ENCODE measurements around the gene IL1F10.

The IL1F10 gene

GRCh38 chr2:113112871-113113270 lies 45.1 kb downstream of the IL1F10 start:
- no peak for DNase-seq (ENCODE audit: low spot score)

GRCh38 chr2:113113807-113114206 lies 46.0 kb downstream of the IL1F10 start:
- DNase-seq (ENCODE audit: low spot score) = no peak

GRCh38 chr2:113114224-113114945 lies 46.6 kb downstream of the IL1F10 start:
- DNase-seq (ENCODE audit: low spot score) = no peak

GRCh38 chr2:113114996-113115395 lies 47.2 kb downstream of the IL1F10 start:
- DNase-seq (ENCODE audit: low spot score) = no peak

GRCh38 chr2:113116100-113116958 lies 48.6 kb downstream of the IL1F10 start:
- DNase-seq (ENCODE audit: low spot score) = no peak

GRCh38 chr2:113117541-113118262 lies 49.9 kb downstream of the IL1F10 start:
- no peak for DNase-seq (ENCODE audit: low spot score)

- no peak for DNase-seq (ENCODE audit: low spot score)
These were observed 50.5 kb downstream of the IL1F10 start for GRCh38 chr2:113118263-113118657.

- no peak for DNase-seq (ENCODE audit: low spot score)
These were observed 51.3 kb downstream of the IL1F10 start for GRCh38 chr2:113119111-113119510.

GRCh38 chr2:113120861-113121260 lies 53.1 kb downstream of the IL1F10 start:
- no peak for DNase-seq (ENCODE audit: low spot score)

- no peak for DNase-seq (ENCODE audit: low spot score)
These were observed 54.6 kb downstream of the IL1F10 start for GRCh38 chr2:113122364-113122763.

- no peak for DNase-seq (ENCODE audit: low spot score)
These were observed 56.0 kb downstream of the IL1F10 start for GRCh38 chr2:113123726-113124125.

- DNase-seq (ENCODE audit: low spot score) = no peak
These were observed 56.6 kb downstream of the IL1F10 start for GRCh38 chr2:113124181-113124961.

Data from cerebellar cortex (tissue), 1 donor.